Measurements from ENCODE around the gene MIER2. TPM values are rescaled to one million over a fixed set of nuclear protein-coding genes. Genes with fewer than 3 reads are reported as not detected.

MIER2 gene
- total and polyA plus RNA-seq, 2 donors (not counting 1 experiment from before 2014, with no cell fraction given) = 10.5 to 19.7 TPM

- ATAC-seq (ENCODE audit: low read depth) = no peak
- POLR2A ChIA-PET = no interaction called here
- H3K4me3 ChIP-seq (ENCODE audit: control extremely low read depth in 1 of 5, extremely low read depth in 1 of 5, insufficient read depth in 1 of 5, low read depth in 2 of 5, low read length in 4 of 5) = no peak overlapping the region
Observed at GRCh38 chr19:281156-281853, 63.3 kb downstream of the MIER2 start.

More at GRCh38 chr19:281156-281853, 63.3 kb downstream of the MIER2 start:
- no peaks in the 10 kb centered on the region for H3K4me1 Mint-ChIP-seq
- 81% methylated on average over 13 of the region's 16 CpGs for WGBS (ENCODE audit: insufficient coverage)
- Histone ChIP-seq H3K9ac (ENCODE audit: low read length) (no peak overlapping the region), H3K79me2 (ENCODE audit: control insufficient read depth, insufficient read depth, low read length) (no peaks in the 10 kb centered on the region), H3K9me3 (ENCODE audit: control extremely low read depth in 1 of 3, control insufficient read depth in 2 of 3, insufficient read depth in 1 of 3, low read length in 2 of 3) (peaks cover 0 to 4% (median 0%) of the 10 kb centered on the region in 3 donors), H2AFZ (ENCODE audit: insufficient read depth, low read depth, low read length, poor library complexity, severe bottlenecking) (no peak overlapping the region), H3K27me3 (replicated peaks in 1 of 4; ENCODE audit: control extremely low read depth in 1 of 4, control insufficient read depth in 3 of 4, insufficient read depth in 4 of 4, low read length in 3 of 4) (peaks cover 0 to 20% (median 6%) of the 10 kb centered on the region in 4 experiments), H3K4me1 (ENCODE audit: control insufficient read depth in 2 of 2, insufficient read depth in 2 of 2, low read length in 2 of 2) (no peaks in the 10 kb centered on the region), H4K20me1 (ENCODE audit: control insufficient read depth, insufficient read depth, low read length, poor library complexity, severe bottlenecking) (no peaks in the 10 kb centered on the region), H3K36me3 (replicated peaks in 1 of 2; ENCODE audit: control extremely low read depth in 1 of 2, control insufficient read depth in 1 of 2, extremely low read depth in 1 of 2, insufficient read depth in 2 of 2, low read length in 1 of 2) (no peaks in the 10 kb centered on the region), H3K27ac (ENCODE audit: low read length in 2 of 2) (no peak overlapping the region), H3K4me2 (replicated peaks; ENCODE audit: low read depth, low read length, poor library complexity, severe bottlenecking) (no peak overlapping the region)
- CTCF ChIA-PET = interaction anchor here (1.4 kb wide), 1 partner anchor 15 kb away, joined by 4 read pairs; no protein-coding TSS in a partner anchor
- no peak for DNase-seq
- TF ChIP-seq EZH2 (IDR thresholded peaks at IDR 0.05; ENCODE audit: borderline replicate concordance, insufficient read depth, low read depth, low read length, poor library complexity, severe bottlenecking) = no peak
- no peak for TF ChIP-seq CTCF (IDR thresholded peaks at IDR 0.05)
- no peak overlapping the region for H3K27ac Mint-ChIP-seq
- no peaks in the 10 kb centered on the region for H3K9me3 Mint-ChIP-seq (ENCODE audit: insufficient read depth)
- intact Hi-C loops (cut with micrococcal nuclease) = no loop called here
- peaks cover 18% of the 10 kb centered on the region for H3K27me3 Mint-ChIP-seq
- H3K4me3 Mint-ChIP-seq = no peak overlapping the region

Data from B cell (primary cell).